H1 (cell line): ENCODE data around the gene ARID5A.

ENCODE experiments used
- CREB1 ChIP-seq: IDR thresholded peaks from 2 replicates; pipeline ENCODE4 v1.6.1; 2012; ENCODE audit warnings: inconsistent platforms
- CTCF ChIP-seq, 3 experiments: IDR thresholded peaks; 1 replicate in 2 of 3; 2 replicates in 1 of 3; pipeline versions ENCODE4 v1.5.1 to v1.6.1; 2011; ENCODE audit warnings: low read length in 3 of 3, mild to moderate bottlenecking in 3 of 3, inconsistent platforms in 2 of 3, low read depth in 1 of 3, moderate library complexity in 1 of 3; ENCODE audit not compliant: insufficient read depth in 1 of 3; ENCODE audit errors: control extremely low read depth in 1 of 3
- EP300 ChIP-seq, 2 experiments: IDR thresholded peaks; 1 replicate in 1 of 2; 2 replicates in 1 of 2; pipeline ENCODE4 v1.6.1; 2011 to 2012; ENCODE audit warnings: low read depth in 2 of 2, low read length in 2 of 2, mild to moderate bottlenecking in 2 of 2, borderline replicate concordance in 1 of 2, inconsistent platforms in 1 of 2, moderate library complexity in 1 of 2
- JUND ChIP-seq: IDR thresholded peaks from 2 replicates; pipeline ENCODE4 v1.6.1; 2011; ENCODE audit warnings: mild to moderate bottlenecking, improper control_type of control experiment, low read length
- MAX ChIP-seq: IDR thresholded peaks from 2 replicates; pipeline ENCODE4 v1.6.1; 2012; ENCODE audit warnings: inconsistent platforms
- POLR2A ChIP-seq, 2 experiments: IDR thresholded peaks; 1 replicate in 1 of 2; 2 replicates in 1 of 2; pipeline ENCODE4 v1.6.1; 2011; ENCODE audit warnings: low read depth in 2 of 2, low read length in 2 of 2, mild to moderate bottlenecking in 2 of 2; ENCODE audit errors: control extremely low read depth in 1 of 2
- POLR2AphosphoS5 ChIP-seq: IDR thresholded peaks from 2 replicates; pipeline ENCODE4 v1.6.1; 2011; ENCODE audit warnings: low read depth, low read length
- TAF1 ChIP-seq: IDR thresholded peaks from 2 replicates; pipeline ENCODE4 v1.6.1; 2011; ENCODE audit warnings: mild to moderate bottlenecking, low read depth, low read length

GRCh38 chr2:96532641-96533291, 3.8 kb upstream of the ARID5A start:
- TF ChIP-seq CTCF (IDR thresholded peaks at IDR 0.05; ENCODE audit: control extremely low read depth in 1 of 3, insufficient read depth in 1 of 3, low read depth in 1 of 3, low read length in 3 of 3), result no peak
- TF ChIP-seq POLR2A (IDR thresholded peaks at IDR 0.05; ENCODE audit: control extremely low read depth in 1 of 2, low read depth in 2 of 2, low read length in 2 of 2), result no peak
- TF ChIP-seq CREB1, result no peak
- TF ChIP-seq POLR2AphosphoS5, result no peak
- TF ChIP-seq EP300 (IDR thresholded peaks at IDR 0.05; ENCODE audit: borderline replicate concordance in 1 of 2, low read depth in 2 of 2, low read length in 2 of 2), result no peak
- TF ChIP-seq MAX, result no peak
- no peak for TF ChIP-seq JUND
- TF ChIP-seq TAF1, result no peak
